Stimulated activated CD8-positive, alpha-beta memory T cell treated with anti-CD3 and anti-CD28 coated beads, Interleukin-4, amount 100 ng/mL, for 24 hours (primary cell): ENCODE measurements around the gene BNC2.

ENCODE experiments used
- DNase-seq: peaks from one replicate; pipeline ENCODE4 v3.0.0-alpha.2; 2020; ENCODE audit warnings: low read depth

Gene BNC2

GRCh38 chr9:16868701-16869100 is 1.8 kb downstream of the BNC2 start:
- DNase-seq: no peak

- no peak for DNase-seq
Observed at GRCh38 chr9:16867576-16868311, 2.7 kb downstream of the BNC2 start.

- no peak for DNase-seq
Observed at GRCh38 chr9:16866587-16866986, 3.9 kb downstream of the BNC2 start.

GRCh38 chr9:16864649-16865434 is 5.6 kb downstream of the BNC2 start:
- no peak for DNase-seq

- DNase-seq: no peak
Observed at GRCh38 chr9:16848179-16848578, 22.3 kb downstream of the BNC2 start.

GRCh38 chr9:16846986-16847385 is 23.5 kb downstream of the BNC2 start:
- no peak for DNase-seq

GRCh38 chr9:16846367-16846766 is 24.1 kb downstream of the BNC2 start:
- DNase-seq: no peak

- no peak for DNase-seq
Observed at GRCh38 chr9:16834817-16835216, 35.7 kb downstream of the BNC2 start.

- no peak for DNase-seq
Observed at GRCh38 chr9:16833296-16833835, 37.1 kb downstream of the BNC2 start.

- no peak for DNase-seq
Observed at GRCh38 chr9:16832101-16832500, 38.4 kb downstream of the BNC2 start.

GRCh38 chr9:16830806-16831205 is 39.7 kb downstream of the BNC2 start:
- no peak for DNase-seq

GRCh38 chr9:16828340-16829281 is 41.9 kb downstream of the BNC2 start:
- DNase-seq: no peak

- DNase-seq: no peak
Observed at GRCh38 chr9:16825971-16826625, 44.4 kb downstream of the BNC2 start.

GRCh38 chr9:16825331-16825725 is 45.1 kb downstream of the BNC2 start:
- DNase-seq: no peak

- no peak for DNase-seq
Observed at GRCh38 chr9:16824545-16825330, 45.7 kb downstream of the BNC2 start.

GRCh38 chr9:16823906-16824305 is 46.6 kb downstream of the BNC2 start:
- DNase-seq: no peak

- no peak for DNase-seq
Observed at GRCh38 chr9:16821344-16821743, 49.1 kb downstream of the BNC2 start.

- no peak for DNase-seq
Observed at GRCh38 chr9:16817514-16817913, 53.0 kb downstream of the BNC2 start.

- DNase-seq: no peak
Observed at GRCh38 chr9:16817002-16817401, 53.5 kb downstream of the BNC2 start.

- DNase-seq: no peak
Observed at GRCh38 chr9:16816011-16816410, 54.5 kb downstream of the BNC2 start.

GRCh38 chr9:16815079-16815478 is 55.4 kb downstream of the BNC2 start:
- no peak for DNase-seq
